DMS114 treated with DMSO at 0.1 percent for 48 hours (cell line): ENCODE measurements around the gene FAM217A.
"Not testable (repeated sequence)": the region's sequence is repeated elsewhere in the genome, so short reads cannot be mapped to it uniquely, and the experiment has no call there.

Source experiments
- DNase-seq: peaks from one replicate; lab custom pipeline; 2025; ENCODE audit not compliant: unreplicated experiment; lab: John Stamatoyannopoulos, UW

The FAM217A gene, protein sequence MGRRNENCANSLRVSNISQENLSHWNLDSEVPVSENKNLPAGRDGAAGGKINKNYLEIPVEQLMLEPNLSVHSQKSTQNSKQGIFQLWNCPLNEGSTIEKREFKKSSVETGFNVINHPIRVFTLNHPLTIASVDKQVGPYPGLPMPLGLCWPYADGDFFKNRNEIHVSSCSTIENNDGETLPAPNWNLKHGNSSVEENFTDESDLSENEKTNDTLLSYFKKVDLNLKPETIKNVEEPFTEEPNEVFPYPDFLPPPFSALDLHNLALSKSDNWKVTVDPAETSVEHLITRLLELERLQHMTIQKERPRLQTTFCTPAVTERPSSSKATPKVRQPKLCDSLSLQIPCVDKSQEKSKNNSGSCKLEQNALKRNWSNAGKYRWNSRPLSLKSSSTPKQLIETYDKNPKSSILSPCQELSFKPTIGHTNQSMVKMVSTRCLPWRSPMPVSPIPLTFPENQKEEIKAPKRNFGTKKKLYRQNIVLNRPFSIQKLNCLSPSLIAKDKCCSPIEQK

DNA sequence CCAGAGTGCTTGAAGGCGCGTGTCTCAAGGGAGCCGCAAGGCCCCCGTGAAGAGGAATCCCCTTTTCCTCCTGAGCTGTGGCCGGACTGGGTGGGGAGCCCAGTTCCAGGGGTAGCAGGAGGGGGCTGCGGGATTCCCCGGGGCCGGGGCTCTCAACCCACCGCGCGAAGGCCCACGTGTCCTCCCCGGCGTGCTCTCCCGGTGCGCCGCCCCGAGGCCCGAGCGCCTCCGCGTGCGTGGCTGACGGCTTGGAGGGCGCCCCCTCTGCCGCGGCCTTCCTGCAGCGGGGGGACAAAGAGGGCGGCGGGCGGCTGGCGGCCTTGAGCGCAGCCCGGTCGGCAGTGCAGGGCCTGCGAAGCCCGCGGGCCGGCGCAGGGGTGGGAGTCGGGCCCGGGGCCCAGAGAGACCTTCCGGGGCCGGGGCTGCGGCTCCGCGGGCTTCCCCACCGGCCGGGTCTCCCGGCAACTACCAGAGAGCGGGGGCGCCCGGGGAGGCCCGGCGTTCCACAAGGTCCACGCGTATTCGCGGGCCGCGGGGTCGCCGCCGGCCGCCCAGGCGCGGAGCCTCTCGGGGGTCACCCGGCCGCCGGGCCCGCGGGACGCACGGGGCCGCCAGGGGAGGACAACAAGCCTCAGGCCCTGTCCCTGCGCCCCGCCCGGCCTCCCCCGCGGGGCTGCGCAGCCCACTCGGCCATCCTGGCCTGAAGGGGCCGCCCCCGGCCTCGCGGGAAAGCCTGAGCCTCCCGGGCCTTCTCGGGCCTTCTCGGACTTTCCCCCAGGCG lies at the start of gene FAM217A:
Gene FAM217A, minus strand, starts transcription at position 447 of the 781 bp plus-strand sequence. CDS start 1,723 bp downstream, outside the sequence.
- DNase-seq: no peak

DNA sequence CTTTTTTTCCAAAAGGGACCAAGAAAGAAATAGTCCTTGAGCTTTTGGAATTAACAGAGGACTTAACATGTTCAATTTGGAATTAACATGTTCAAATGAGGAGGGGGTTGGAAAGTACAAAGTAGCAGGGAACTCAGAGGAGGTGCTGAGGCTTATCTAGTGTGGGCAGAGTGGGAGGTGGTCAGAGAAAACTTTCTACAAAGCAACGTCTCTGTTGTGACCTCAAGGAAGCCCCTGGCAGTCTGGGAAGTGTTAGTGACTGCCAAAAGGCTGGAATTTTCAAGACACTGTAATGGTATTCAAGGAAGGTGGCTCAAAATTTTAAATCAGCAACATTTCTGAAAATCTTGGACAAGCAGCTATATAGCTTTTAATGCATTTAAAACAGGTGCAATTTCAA lies 49.1 kb upstream of the FAM217A start:
- no peak for DNase-seq

DNA sequence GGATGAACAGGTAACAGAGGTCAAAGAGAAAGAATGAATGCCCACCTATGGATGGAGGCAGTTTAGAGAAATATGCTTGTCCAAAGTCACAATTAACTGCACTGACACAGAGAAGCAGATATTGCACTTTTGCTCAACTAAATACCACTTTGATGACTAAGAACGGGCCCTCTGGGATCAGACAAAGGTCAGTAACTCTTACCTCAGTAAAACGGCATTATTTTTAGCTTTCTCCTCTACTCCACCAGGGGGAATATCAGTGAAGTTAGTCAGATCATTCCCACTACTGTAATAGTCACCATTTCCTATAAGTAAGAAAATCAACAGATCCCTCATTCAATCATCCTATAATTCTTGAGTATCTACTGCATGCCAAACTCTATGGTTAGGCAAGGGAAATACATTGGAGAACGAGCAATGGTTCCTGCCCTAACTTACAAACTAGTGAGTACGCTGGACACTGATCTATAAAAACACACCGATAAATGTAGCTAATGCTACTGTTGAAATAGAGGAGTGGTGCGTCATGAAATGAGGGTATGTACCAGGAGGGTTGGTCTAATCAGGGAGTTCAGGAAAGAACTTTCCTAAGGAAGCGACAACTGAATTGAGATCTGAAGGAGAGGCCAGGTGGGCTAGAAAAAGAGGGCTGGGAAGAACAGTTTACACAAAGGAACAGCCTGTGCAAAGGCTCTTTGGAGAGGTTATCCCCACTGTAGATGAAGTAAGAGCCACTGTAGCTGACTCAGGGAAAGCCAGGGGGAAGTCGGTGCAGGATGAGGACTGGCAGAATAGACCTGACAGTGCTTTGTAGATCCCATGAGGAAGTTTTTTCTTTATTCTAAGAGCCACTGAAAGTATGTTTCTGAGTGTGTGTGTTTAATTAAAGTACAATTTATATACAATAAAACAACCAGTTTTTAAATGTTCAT lies 47.3 kb upstream of the FAM217A start:
- no peak for DNase-seq

DNA sequence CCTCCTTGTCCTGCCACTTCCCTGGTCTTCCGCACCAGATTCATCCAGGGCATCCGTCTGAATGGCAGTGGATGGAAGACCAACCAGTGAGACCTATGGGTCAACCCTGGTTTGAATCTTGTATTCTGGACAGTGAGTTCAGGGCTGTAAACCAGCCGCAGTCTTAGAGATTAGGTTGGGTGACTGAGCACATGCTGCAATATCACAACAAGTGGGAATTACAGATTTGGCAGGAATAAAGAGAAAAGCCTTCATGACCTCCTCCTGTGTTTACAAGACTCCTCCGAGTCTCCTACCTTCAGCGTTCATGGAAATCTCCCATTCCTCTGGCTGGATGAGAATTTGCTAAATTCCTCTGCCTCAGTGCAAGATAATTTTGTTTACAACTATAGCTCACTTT lies 46.6 kb upstream of the FAM217A start:
- DNase-seq: no peak

DNA sequence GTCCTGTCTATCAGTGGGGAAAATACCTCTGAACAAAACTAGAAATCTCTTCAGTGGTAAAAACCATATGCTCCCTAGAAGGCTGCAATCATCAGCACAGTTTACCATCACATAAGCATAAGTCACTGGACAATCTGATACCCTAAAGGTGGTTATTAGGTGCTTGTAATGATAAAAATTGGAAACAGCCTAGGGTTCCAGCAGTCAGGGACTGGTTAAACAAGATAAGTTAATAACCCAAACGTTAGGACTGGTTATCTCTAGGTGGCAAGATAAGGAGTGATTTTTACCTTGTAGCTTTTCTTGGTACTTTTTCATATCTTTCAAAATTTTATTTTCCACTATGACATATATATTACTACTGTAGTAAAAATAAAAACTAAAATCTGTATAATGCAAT lies 45.4 kb upstream of the FAM217A start:
- no peak for DNase-seq

DNA sequence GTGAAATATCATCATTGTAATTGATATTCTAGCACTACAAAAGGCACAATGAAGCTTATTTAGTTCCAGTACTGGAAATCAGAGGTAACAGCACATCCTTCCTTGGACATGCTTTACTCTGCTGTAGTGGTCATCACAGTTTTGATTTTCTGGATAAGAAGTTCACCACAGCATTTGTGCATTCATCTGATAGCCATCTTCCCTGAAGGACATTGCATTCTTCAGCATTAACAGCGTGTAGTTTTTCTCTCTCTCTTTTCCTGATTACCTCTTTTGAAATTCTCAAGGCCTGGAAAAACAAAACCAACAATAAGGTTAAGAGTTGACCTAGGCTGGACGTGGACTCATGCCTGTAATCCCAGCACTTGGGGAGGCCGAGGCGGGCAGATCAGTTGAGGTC lies 36.8 kb upstream of the FAM217A start:
- DNase-seq: no peak

DNA sequence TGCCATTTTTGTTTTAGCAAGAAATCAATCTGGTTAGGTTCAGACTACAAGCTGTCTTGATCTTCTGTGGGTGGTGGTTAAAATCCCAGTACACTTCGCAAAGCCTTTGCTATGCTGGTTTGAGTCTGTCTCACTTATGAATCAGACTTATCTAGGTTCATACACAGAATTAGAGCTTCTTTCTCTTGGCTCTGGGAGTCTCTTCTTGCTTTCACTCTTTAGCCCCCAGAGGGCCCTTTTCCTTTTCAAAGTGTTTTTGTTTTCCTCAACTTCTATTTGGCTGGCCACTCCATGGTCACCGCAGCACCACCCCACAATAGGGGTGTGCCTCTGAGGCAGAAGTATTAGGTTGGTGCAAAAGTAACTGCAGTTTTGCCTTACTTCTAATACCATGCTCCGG lies 35.2 kb upstream of the FAM217A start:
- no peak for DNase-seq

DNA sequence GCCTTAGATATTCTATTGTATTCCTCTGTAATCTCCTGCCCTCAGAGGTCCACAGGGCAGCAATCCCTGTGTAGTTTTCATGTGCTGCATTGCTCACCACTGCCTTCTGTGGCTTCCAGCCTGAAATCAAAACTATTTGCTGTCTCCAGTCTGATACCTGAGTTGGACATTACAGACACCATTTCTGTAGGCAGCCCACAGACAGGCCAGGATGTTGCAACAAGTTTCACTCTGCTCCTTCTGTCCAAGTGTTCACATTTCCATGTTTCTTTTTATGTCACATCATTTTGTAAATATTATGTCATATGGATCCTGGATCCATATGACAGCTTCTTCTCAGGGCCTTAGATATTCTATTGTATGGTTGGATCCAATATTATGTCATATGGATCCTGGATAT lies 34.7 kb upstream of the FAM217A start:
- DNase-seq: no peak

DNA sequence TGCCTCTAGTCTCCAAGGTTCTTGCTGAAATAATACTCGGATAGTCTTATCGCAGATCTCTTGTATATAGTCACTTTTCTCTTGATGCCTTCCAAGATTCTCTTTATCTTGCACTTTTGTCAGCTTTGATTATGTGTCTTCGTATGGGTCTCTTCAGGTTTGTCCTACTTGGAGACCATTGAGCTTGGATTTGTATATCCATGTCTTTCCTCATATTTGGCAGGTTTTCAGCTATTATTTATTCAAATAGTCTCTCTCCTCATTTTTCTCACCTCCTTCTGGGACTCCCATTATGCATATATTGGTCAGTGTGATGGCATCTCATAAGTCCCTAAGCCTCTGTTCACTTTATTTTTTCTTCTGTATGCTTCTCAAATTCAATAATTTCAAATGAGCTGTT lies 33.4 kb upstream of the FAM217A start:
- no peak for DNase-seq

DNA sequence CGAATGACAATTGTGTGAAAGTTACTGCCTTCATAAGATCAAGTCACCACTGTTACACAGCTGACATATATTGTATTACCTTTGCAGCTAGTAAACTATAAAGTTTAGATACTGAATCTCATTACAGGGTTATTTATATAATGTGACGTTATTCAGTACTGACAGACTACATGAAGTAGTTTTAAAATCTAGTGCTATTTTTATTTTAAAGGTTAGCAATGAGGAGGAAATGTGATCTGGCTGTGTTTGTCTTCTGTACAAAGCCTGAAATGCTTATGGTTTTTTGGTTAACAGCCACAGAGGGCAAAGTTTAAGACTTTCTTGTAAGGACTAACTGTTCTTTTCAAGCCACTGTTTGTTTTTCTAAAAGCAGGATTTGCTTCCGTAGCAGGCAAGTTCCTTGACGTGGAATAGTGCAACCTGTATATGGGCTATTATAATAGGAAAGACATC lies 30.5 kb upstream of the FAM217A start:
- DNase-seq: not testable (repeated sequence)

DNA sequence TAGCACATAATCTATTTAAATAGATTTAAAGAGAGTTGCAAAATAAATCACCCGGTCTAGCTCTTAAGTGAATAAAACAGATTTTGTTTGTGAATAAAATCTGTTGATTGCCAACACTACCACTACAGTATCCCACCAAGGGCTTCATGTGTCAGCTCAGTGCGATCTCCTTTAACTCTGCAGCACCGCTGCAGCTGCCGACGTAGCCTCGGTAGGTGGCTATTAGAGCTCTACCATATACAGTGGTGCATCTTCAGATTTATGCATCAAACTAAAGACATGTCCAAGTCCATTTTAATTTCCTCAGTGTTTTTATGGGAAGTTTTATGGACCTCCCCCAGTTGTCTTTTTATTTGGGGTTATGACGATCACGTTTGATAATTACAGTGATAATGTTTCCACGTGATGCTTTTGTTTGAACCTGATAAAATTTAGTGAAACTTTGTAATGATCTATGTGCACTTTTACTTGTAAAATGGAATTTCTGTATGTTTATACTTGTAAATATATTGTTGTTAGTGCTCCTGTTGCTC lies 29.7 kb upstream of the FAM217A start:
- no peak for DNase-seq

DNA sequence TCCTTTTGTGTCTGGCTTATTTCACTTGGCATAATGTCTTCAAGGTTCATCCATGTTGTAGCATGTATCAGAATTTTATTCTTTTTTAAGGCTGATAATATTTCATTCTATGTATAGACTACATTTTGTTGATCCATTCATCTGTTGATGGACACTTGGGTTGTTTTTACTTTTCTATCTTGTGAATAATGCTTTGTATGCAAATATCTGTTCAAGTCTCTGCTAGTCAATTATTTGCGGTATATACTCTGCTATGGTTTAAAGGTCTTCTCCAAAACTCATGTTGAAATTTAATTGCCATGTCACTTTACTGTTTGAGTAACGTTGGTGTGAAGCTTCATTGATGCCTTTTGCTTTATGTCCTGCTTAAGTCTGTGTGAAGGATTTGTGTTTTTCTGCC lies 28.9 kb upstream of the FAM217A start:
- DNase-seq: no peak

DNA sequence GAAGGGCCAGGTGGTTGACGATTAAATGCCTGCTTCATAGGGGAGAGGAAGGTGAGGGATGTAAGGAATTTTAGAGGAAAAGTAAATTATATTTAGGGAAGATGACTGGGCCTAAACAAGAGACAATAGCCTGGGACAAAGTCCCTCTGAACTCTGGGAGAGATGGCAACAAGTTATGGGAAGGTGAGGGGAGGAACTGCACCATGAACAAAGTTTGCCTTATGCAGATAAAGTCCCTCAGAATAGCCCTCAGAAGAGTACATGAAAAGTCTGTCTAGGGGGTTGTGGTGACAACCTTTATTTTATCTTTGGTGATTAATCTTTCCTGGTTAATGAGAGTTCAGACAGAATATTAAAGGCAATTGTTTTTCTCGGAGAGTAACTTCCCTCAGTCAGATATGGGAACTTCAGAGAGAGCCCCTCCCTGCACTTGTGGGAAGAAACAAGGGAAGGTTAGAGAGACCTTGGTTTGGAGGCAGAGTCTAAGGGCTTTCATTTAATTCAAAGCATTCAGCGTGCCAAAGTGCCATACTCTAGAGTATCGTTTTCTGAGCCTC lies 27.1 kb upstream of the FAM217A start:
- no peak for DNase-seq

DNA sequence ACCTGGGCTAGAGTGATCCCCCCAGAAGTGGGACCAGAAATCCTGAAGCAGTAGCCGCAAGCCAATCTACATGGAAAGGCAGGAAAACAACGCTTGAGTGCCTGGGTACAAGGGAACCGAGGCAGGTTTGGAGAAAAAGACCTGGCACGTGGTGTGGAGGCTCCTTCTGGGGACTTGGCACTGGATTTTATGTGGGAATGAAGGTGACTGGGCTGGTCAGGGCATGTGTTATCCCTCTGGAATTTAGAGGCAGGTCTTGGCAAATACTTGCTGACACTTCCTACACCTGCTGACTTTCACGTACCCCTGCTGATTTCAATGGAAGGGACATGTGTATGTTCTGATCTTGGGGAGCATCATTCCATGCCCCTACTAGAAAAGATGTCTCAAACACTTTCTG lies 25.0 kb upstream of the FAM217A start:
- no peak for DNase-seq

DNA sequence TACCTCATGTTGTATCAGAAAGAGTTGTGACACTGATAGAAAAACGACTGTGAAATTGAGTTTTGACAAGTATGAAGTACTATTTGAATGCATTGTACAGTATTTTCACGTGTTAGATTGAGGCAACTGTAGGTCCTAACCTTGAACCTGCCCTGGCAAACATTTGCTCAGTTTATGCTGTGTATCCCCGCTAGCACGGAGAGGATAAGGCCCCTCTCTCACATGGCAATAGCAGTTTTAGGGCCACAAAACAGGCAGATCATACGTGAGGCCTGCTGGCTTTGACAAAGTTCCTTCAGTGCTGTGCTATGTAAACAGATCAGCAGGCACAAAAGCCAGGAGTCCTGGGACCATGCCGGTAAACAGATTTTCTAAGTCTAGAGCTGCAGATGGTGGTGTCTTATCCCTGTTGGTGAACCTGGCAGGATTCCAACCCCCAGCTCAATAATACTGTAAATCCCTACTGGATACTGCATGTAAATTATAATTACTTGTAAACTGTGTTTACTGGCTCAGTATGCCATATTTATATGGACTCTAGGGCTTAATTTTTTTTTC lies 23.8 kb upstream of the FAM217A start:
- DNase-seq: no peak

DNA sequence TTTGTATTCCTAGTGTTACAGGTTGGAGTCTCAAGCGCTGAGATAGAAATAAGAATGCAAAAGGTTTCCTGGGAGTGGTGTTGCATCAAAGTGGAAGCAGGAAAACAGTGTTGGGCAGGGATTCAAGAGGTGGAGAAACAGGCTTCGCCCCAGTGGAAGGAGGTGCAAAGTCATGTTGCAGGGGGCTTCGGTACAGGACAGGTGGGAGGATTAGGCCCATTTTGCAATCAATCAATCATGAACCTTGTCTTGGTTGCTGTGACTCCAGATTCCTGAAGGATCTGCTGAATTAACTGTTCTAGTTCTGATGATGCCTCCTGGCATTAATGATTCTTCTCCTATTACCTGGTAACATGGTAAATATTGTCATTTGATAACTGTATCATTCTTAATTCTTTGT lies 22.4 kb upstream of the FAM217A start:
- DNase-seq: no peak

DNA sequence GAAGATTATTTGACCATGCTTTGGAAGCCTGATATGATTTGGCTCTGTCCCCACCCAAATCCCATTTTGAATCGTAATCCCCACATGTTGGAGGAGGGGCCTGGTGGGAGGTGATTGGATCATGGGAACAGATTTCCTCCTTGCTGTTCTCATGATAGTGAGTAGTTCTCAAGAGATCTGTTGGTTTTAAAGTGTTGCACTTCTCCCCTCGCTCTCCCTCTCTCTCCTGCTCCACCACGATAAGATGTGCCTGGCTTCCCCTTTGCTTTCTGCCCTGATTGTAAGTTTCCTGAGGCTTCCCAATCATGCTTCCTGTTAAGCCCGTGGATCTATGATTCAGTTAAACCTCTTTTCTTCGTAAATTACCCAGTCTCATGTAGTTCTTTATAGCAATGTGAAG lies 21.7 kb upstream of the FAM217A start:
- DNase-seq: no peak

DNA sequence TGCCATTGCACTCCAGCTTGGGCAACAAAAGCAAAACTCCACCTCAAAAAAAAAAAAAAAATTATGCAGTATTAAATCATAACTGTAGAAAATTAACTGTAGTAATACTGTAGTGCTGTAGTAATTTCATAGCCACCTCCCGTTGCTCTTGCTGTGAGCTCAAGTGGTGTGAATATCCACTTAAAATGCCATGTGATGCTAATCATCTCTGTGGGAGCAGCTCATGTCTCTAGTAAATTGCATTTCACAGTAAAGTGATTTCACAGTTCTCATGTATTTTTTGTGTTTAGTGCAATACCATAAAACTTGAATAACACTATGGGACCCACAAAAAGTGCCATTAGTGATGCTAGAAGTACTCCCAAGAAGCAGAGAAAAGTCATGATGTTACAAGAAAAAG lies 14.4 kb upstream of the FAM217A start:
- DNase-seq: no peak

DNA sequence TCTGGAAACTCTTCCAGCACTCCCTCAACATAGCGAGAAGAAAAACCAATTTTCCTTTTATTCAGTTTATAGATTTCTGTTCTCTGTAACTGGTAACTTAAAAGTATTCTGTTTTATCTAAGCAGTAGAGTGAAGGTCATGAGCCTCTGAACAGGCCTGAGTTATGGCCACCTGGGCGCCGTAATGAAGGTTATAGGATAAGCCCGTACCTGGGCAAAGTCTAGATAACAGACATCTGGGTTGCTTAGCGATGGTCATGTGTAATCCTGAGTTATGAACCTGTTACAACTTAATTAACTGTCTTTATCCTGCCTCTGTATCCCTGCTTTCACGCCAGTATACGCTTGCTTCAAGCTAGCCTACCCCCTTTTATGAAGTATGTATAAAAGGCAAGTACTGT lies 13.0 kb upstream of the FAM217A start:
- no peak for DNase-seq

DNA sequence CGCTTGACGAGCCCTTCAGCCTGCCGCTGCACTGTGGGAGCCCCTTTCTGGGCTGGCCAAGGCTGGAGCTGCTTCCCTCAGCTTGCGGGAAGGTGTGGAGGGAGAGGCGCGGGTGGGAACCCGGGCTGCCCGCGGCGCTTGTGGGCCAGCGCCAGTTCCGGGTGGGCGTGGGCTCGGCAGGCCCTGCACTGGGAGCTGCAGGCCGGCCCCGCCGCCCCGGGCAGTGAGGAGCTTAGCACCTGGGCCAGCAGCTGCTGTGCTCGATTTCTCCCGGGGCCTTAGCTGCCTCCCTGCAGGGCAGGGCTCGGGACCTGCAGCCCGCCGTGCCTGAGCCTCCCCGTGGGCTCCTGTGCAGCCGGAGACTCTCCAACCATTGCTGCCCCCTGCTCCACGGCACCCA lies 11.1 kb upstream of the FAM217A start:
- DNase-seq: not testable (repeated sequence)
